ENCODE results near the gene ADCY5.
"Not testable (repeated sequence)": the region's sequence is repeated elsewhere in the genome, so short reads cannot be mapped to it uniquely, and the experiment has no call there.

ADCY5 gene

GRCh38 chr3:123448536-123449101 lies at the start of gene ADCY5:
Gene ADCY5, minus strand, starts transcription at chr3:123449090. Its CDS starts 545 bp downstream, at chr3:123448545.
- no peak for DNase-seq

GRCh38 chr3:123493912-123494311 lies 45.0 kb upstream of the ADCY5 start:
- no peak for DNase-seq

DNA sequence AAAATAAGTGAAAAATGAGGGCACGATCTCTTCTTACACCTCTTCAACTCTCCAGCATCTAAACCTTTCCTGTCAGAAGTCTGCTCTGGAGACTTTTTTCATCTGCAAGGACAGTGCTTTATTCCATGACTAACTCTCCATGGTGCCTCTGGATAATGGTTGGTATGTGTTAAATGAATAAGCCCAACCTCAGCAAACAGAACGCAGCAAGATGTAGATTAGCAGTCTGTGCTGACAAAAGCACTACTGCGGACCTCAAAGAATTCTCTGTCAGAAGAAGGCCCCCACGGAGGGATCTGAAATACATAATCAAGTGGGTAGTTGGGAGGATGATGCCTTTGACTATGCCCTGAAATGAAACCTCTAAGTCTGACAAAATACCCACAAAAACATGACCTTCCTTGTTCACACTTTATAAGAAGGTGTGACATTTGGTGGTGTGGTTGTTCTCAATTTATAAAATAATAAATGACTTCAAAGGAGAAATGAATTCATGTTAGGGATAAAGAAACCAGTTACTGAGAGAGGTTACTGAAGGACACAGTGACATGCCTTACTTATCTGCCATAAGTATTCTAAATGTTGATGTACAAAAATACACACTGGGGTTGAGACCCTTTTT lies 43.2 kb upstream of the ADCY5 start:
- no peak for DNase-seq

DNA sequence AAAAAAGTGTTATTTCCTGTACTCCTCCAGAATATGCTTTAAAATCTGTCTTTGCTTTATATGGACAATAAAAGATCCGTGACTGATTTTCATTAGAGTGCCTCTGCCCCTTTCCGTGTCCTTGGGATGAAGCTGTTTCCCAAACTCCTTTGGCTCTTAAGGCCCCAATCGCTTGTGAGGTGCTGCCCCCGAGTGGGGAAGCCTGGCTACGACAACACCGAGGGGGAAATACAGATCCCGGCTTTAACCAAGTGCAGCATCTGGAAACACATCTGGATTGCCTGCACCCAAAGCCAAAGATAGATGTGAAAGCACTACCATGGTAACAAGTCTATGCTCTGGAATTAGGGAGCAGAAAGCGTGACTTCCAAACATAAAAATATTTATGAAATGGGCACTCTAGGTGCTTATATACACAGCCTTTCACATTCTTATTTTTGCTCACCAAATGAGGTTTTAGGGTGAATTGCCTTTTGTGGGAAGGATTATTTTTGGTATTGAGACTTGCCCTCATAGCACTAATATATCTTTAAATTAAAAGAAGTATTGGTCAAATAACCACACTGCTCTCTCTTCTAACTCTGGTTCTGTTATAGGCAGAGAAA lies 40.6 kb upstream of the ADCY5 start:
- peak; percentile 84 for DNase-seq

DNA sequence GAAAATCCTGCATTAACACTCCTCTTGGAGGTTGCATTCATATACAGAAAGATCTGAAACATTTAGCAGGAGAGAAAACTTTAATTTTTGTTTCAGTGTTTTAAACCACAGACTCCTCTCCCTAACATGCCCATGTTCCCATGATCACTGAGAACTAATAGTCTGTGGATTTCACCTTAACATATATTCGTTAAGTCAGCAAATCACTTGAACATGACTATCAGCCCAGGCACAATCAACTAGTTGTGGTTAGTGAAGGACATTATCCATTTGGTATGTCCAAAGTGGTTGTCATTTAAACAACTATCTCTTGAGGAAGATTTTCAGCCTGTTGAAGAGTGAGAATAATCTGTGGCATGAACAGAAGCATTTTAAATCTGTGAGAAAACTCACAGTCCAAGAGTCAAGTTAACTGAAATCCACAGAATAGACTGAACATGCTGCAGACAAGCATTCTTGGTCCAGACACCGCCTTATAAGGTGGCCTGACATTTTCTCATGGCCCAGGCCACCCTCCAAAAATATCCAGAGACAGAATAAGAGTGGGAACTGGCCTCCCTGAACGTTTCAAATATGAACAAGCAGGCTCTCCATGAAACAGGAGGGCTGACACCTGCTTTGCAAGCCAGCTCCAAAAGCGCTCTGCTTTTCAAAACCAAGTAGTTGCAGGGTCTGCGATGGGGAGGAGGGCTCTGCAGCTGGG lies 39.9 kb upstream of the ADCY5 start:
- no peak for DNase-seq

DNA sequence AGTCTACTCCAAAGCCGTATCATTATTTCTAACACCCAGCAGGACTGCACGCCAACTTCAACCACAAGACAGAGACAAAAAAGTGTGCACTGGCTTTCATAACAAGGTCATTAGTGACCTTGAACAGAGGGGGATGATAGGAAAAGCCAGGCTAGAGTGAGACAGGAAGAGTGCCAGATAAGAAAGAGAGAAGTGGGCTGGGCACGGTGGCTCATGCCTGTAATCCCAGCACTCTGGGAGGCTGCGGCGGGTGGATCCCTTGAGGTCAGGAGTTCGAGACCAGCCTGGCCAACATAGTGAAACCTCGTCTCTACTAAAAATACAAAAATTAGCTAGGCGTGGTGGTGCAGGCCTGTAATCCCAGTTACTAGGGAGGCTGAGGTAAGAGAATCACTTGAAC lies 38.2 kb upstream of the ADCY5 start:
- not testable (repeated sequence) for DNase-seq

- no peak for DNase-seq
Observed at GRCh38 chr3:123486460-123486859, 37.6 kb upstream of the ADCY5 start.

DNA sequence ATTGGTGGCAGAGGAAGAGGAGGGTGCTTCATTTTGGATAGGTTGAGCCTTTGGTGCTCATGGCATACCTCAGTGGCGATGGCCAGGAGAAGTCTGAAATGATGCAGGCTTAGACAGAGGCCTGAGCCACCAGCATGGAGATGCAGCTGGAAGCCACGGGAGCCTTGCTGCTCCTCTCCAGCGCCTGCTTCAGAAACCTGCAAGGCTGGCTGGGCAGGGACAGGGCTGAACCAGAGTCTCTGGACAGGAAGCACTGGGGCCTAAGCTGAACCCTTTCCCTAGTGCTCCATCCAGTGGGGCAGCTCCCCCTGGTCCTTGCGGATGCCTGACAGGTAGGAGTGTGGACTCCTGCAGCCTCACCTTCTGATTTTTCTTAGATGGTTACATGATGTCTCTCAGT lies 36.7 kb upstream of the ADCY5 start:
- DNase-seq = no peak

DNA sequence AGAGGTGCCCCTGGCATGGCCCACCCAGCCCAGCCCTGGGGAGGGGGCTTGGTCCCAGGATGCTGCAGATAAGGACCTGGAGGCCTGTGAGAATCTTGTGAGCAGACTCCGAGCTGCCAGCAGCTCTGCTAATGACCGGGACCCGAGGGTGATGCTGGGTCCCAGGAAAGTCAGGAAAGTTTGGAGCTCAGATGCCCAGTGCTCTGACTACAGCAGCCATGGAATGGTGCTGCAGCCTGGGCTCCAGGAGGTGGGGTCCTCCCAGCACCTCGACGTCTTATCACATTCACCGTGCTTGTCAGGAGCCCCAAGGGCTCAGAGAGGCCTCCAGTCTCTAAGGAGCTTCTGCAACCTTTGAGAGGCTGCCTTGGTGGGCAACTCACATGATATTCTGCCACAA lies 34.3 kb upstream of the ADCY5 start:
- DNase-seq = no peak

DNA sequence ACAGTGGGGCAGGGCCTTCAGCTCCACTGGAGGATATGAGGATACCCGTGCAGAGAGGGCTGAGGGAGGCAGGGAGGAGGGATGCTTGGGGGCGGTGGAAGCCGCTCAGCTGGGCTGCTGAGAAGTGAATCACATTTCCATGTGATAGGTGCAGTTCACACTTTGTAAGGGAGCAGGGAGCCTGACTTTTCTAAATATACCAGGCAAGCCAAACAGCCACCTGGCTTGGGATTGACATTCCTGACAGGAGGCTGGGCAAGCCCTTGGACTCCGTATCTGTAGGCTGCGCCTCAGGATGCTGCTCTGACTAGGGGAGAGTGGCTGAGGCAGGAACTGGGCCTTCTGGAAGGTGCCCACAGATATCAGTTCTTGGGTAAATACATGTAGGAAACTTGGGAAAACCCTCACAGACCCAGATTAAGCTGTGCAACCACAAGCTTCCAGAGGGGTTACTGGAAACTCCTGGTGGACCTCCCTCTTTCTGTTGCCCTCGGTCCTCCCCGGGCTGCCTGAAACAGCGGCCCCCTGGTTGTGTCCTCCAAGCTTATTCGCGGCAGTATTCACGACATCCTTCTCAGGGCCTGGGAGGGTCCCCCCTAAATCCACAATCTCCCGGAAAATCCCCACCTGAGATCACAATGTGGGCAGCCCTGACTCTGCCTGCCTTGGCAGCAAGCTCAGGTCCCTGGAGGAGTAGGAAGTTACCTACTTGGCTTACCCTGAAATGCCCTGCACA lies 33.0 kb upstream of the ADCY5 start:
- DNase-seq = no peak

DNA sequence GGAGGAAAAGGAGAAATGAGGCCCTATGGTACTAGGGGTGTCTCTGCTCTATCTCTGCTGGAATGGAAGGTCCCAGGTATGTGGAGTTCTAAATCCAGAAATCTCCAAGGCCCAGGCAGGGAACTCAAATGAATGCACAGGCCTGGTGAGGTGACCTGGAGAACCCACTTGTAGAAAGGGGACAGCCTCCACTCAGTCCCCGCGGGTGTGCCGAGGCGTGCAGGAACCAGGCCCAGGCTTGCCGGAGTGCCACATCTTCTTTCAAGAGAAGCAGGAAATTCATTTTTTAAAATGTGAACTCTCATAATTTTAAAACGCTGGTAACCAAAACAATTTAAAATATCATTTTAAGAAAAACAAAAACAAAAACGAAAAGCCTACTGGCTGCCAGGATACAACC lies 32.2 kb upstream of the ADCY5 start:
- no peak for DNase-seq

DNA sequence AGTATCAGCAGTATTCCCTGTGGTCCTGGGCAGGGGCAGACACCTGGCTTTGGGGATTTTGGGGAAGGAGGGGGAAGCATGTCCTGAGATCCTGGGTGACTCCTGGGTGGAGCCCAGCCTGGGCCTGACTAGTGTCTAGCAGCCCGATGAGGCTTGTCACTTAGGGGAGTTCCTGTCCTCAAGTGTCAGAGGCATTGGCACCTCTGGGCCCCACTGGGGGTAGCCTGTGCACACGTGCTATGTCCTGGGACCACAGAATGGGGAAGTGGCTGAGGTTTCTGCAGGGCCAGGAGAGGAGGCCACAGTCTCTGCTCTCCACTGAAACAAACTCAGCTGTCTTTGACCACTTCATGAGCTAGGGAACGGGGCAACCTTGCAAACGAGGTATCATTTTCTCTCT lies 31.5 kb upstream of the ADCY5 start:
- no peak for DNase-seq

GRCh38 chr3:123479891-123480290 lies 31.0 kb upstream of the ADCY5 start:
- DNase-seq = no peak

- no peak for DNase-seq
Observed at GRCh38 chr3:123478314-123478713, 29.4 kb upstream of the ADCY5 start.

- no peak for DNase-seq
Observed at GRCh38 chr3:123476967-123477750, 28.3 kb upstream of the ADCY5 start.

DNA sequence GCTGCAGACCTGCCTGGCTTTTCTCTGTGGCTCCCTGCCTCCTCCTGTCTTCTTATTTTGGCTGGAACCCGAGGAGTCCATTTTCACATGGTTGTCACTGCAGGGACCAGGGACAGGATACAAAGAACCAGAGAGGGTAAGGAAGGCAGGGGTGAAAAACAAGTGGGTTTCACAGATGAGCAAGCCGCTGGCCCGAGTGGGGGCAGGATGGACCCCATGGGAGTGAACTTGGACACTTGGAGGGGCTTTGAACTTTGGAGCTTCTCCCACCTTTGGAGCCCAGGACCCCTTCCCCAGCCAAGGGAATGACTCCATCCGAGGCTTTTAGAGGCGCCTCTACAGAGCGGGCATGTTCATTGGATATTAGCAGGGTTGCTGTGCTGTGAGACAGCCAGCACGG lies 26.9 kb upstream of the ADCY5 start:
- DNase-seq = no peak

DNA sequence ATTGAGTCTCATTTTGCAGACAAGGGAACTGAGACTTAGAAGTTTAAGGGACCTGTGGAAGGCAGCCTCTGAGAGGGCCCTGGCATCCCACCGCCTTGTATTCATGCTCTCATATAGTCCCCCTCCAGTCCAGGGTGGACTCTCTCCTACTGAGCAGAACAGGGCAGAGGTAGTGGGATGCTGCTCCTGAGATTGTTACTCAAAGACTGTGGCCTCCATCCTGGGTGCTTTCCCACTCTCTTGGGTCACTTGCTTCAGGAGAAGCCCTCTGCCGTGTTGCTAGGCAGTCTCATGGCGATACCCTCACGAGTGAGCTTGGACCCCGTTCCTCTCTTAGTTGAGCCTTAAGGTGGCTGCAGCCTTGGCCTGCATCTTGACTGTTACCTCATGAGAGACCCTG lies 22.2 kb upstream of the ADCY5 start:
- DNase-seq = no peak

GRCh38 chr3:123469323-123469995 lies 20.6 kb upstream of the ADCY5 start:
- no peak for DNase-seq

- DNase-seq = no peak
Observed at GRCh38 chr3:123467046-123467445, 18.2 kb upstream of the ADCY5 start.

- DNase-seq = no peak
Observed at GRCh38 chr3:123464211-123464610, 15.3 kb upstream of the ADCY5 start.

GRCh38 chr3:123459862-123460261 lies 11.0 kb upstream of the ADCY5 start:
- DNase-seq = no peak

GRCh38 chr3:123458255-123458654 lies 9.4 kb upstream of the ADCY5 start:
- no peak for DNase-seq

All from right hindlimb (tissue), 1 donor.